ENCODE results near the gene BTN3A1.

GRCh38 chr6:26382121-26382520 lies 20.0 kb upstream of the BTN3A1 start:
- TF ChIP-seq EZH2phosphoT487 (IDR thresholded peaks at IDR 0.05) (no peak), EZH2 (IDR thresholded peaks at IDR 0.05) (no peak)
- TF ChIP-seq, protein P1, sequence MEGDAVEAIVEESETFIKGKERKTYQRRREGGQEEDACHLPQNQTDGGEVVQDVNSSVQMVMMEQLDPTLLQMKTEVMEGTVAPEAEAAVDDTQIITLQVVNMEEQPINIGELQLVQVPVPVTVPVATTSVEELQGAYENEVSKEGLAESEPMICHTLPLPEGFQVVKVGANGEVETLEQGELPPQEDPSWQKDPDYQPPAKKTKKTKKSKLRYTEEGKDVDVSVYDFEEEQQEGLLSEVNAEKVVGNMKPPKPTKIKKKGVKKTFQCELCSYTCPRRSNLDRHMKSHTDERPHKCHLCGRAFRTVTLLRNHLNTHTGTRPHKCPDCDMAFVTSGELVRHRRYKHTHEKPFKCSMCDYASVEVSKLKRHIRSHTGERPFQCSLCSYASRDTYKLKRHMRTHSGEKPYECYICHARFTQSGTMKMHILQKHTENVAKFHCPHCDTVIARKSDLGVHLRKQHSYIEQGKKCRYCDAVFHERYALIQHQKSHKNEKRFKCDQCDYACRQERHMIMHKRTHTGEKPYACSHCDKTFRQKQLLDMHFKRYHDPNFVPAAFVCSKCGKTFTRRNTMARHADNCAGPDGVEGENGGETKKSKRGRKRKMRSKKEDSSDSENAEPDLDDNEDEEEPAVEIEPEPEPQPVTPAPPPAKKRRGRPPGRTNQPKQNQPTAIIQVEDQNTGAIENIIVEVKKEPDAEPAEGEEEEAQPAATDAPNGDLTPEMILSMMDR (IDR thresholded peaks at IDR 0.05) = no peak
